NCI-H510A treated with DMSO at 0.1 percent for 48 hours (cell line): ENCODE data around the gene COQ7.

Source experiments
- DNase-seq: peaks from one replicate; lab custom pipeline; 2025; lab: John Stamatoyannopoulos, UW

COQ7 gene

DNA sequence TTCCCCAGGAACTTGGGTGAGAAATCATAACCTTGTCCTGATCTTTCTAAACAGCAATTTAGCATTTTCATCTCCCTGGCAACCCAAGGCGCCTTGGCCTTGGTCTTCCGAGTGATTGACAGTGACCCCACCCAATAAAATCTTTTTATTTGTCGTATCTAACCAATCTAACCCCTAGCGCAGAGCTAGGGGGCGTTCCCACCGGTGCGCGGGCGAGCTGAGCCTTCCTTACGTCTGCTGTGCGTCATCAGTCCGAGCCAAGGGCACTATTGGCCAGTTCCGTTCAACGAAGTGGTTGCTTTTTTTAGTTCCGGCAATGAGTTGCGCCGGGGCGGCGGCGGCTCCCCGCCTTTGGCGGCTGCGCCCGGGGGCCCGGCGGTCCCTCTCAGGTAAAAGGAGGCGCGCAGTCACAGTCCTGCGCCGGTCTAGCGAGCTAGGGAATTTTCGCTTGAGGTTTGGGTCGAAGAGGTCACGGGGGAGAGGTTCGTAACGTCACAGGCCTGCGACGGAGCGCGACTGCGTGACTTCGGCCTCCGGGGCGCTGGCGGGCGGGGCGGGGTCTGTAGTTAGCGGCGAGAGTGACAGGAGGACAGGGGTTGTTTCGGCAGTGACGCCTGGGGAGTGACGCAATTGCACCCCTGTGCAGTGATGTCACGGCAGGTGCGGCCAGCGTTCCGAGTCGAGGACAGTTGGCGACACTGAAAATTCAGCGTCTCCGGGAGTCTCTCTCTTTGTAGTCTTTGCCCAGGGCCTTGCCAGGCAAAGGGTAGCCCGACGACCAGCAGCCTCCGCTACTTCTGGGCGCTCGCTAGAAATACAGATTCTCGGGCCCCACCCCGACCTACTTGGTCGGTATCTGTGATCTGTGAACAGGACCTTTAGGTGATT, at the start of gene COQ7:
TSS of gene COQ7 (plus strand) at position 266 of the 888 bp plus-strand sequence. CDS start at position 317, 51 bp downstream.
- DNase-seq = peak; percentile 100

- DNase-seq = no peak
Measured at GRCh38 chr16:19020689-19021088, 46.7 kb upstream of the COQ7 start.

GRCh38 chr16:19021747-19022146, 45.7 kb upstream of the COQ7 start:
- DNase-seq = no peak

- DNase-seq = no peak
Measured at GRCh38 chr16:19027416-19027815, 40.0 kb upstream of the COQ7 start.

GRCh38 chr16:19029980-19030379, 37.4 kb upstream of the COQ7 start:
- DNase-seq = no peak

GRCh38 chr16:19031738-19032137, 35.7 kb upstream of the COQ7 start:
- no peak for DNase-seq

DNA sequence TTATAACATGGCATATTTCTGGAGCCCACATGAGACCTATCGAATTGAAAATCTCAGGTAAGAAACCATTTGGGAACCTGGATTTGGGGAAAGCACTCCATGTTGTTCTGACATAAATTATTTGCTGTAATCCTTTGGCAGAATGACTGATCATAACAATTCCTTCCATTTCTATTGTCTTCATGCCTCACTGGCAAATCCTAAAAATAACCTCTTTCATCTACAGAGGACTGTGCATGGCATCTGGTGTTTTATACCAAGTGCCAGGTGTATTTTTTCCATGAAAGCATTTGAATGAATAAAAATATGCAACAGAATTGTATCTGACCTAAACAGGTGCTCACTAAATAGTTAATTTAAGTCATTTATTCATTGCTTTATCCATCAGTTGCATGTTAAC, 33.7 kb upstream of the COQ7 start:
- no peak for DNase-seq

DNA sequence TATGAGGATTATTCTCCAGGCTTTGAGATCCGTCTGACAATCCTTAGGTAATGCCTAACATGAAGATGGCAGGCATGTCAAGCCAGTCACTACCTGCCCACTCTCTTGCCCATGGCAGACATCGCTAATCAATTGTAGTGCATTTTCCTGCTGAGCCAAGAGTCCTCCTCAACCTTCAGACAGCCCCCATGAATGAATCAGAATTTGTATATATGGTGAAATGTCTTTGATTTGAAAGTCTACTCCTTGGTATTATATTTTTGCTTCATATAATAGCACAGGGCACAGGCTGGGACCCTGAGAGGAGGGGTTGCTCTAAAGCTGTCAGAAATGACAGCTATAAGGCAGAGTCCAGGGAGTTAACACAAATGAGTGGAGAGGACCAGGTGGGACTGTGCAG, 27.0 kb upstream of the COQ7 start:
- DNase-seq = no peak

DNA sequence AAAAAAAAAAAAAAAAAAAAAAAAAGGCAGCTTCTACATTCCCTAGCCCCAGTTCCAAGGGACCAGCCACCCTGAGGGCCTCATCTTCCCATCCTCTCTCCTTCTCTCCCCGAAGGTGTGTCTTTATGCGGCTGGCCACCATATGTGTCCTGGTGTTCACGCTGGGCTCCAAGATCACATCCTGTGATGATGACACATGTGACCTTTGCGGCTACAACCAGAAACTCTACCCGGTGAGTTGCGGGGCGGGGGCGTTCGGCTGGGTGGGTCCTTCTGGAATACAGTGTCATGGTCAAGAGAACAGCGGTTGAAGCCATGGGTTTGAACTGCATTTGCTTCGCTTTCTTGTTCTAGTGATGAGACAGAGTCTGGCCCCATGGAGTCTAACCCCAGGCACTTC, 22.6 kb upstream of the COQ7 start:
- no peak for DNase-seq

- DNase-seq = no peak
Measured at GRCh38 chr16:19046062-19046461, 21.4 kb upstream of the COQ7 start.

GRCh38 chr16:19062706-19063105, 4.7 kb upstream of the COQ7 start:
- no peak for DNase-seq

GRCh38 chr16:19066988-19067348, 446 bp upstream of the COQ7 start:
- no peak for DNase-seq

GRCh38 chr16:19068237-19068815, 912 bp downstream of the COQ7 start:
- DNase-seq = no peak

DNA sequence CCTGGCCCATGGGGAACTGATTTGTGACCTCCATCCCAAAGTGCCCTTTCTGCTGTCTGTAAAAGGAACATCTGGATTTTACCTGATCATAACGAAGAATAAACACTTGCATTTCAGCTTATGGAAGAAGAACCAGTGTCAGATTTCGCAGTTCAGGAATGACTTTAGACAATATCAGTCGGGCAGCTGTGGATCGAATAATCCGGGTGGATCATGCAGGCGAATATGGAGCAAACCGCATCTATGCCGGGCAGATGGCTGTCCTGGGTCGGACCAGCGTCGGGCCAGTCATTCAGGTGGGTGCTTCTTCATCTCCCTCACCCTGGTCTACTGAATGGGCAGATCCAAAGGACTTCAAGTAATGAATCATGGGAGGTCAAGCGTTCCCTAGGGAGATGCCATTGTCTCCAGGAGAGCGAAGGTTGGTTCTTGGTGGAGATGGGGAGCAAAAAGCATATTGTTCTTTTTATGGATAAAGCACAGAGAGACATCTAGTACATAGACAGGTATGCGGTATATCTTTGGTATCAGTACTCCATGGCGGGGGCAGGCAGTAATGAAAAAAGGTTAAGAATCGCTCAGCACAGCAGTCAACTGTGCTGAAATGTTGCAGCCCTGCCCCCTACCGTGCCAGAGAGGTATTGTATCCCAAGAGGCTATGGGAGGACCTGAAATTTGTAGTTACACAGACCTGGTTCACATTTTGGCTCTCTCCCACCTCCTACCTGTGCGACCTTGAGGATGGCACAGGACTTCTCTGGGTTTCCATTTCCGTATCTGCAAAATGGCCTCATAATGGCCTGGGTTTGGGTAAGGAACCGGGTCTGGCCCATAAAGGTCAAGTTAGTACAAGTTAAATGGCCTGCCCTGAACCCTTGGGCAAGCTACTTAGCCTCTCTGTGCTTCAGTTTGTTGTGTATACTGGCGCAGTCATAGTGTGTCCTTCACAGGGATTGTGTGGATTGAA, 4.7 kb downstream of the COQ7 start:
- peak; percentile 92 for DNase-seq

DNA sequence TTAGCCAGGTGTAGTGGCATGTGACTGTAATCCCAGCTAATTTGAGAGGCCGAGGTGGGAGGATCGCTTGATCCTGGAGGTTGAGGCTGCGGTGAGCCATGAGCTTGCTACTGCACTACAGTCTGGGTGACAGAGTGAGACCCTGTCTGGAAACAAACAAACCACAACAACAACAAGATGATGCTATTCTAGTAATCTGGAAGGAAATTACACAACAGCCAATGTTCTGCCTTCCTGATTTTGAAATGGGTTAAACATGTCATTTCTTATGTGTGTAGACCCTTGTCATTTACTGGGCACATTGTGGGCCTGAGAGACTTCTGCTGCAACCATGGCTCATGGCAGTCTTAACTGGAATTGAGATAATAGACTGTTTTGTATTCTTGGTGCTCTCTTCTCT, 5.9 kb downstream of the COQ7 start:
- no peak for DNase-seq

GRCh38 chr16:19073863-19074262, 6.4 kb downstream of the COQ7 start:
- DNase-seq = no peak

- no peak for DNase-seq
Measured at GRCh38 chr16:19075511-19075910, 8.1 kb downstream of the COQ7 start.

- no peak for DNase-seq
Measured at GRCh38 chr16:19077879-19078278, 10.5 kb downstream of the COQ7 start.

DNA sequence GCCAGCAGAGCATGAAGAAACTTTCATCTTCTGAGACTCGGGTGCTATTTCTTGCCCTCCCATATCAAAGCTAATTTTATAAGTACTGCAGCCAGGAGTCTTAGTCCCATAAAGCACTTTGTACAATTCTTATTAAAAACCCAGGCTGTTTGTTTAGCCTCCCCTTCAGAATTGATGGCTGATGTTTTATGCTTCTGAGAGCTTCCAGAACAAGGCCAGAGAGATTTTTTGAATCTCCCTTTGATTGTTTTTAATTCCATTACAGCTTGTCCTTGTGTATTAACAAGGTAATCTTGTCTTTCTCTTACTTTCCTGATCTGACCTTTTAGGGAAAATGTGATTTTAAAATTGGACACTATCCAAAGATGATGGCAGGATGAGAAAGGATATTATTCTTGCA, 16.3 kb downstream of the COQ7 start:
- no peak for DNase-seq

- no peak for DNase-seq
Measured at GRCh38 chr16:19084139-19084538, 16.7 kb downstream of the COQ7 start.

DNA sequence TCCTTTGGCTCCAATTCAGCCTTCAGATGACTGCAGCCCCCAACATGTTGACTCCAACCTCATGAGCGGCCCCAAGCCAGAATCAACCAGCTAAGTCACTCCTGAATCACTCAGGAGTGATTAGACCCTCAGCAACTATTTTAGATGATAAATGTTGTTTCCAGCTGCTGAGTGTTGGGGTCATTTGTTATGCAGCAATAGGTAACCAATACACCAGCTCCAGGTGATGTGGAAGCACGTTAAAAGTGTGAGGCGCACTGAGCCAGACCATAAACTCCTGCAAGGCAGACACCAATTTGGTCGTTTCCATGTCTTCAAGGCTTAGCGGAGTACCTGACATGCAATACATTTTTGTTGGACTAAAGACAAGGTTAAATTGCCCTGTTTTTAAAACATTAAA, 17.5 kb downstream of the COQ7 start:
- DNase-seq = no peak

- no peak for DNase-seq
Measured at GRCh38 chr16:19085679-19086200, 18.3 kb downstream of the COQ7 start.
